WI38 (cell line): Measurements from ENCODE around the gene CD82.

ENCODE experiments used
- H3K4me3 ChIP-seq: 2 replicates; pipeline ENCODE4 v1.5.1; 2011; ENCODE audit warnings: low read depth, mild to moderate bottlenecking, control low read depth, low read length
- TF ChIP-seq, protein P1 (sequence below): IDR thresholded peaks from 2 replicates; pipeline ENCODE4 v1.5.1; 2012; ENCODE audit warnings: low read depth, mild to moderate bottlenecking, control low read depth, low read length

CD82 gene

DNA sequence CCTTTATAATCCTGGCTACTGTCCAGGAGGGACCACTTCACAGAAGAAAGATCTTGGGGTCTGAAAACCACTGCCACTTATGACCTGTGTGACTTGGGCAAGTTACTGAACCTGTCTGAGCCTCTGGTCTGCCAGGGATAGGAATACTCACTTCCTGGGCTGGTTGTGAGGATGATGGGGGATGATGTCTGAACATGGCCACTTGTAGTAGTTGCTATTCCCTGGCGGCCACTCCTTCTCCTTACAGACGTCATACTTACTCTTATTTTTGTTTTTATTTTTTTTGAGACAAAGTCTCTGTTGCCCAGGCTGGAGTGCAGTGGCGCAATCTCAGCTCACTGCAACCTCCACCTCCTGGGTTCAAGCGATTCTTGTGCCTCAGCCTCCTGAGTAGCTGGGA lies 26.1 kb downstream of the CD82 start:
- H3K4me3 ChIP-seq = no peak overlapping the region
- TF ChIP-seq, protein P1, sequence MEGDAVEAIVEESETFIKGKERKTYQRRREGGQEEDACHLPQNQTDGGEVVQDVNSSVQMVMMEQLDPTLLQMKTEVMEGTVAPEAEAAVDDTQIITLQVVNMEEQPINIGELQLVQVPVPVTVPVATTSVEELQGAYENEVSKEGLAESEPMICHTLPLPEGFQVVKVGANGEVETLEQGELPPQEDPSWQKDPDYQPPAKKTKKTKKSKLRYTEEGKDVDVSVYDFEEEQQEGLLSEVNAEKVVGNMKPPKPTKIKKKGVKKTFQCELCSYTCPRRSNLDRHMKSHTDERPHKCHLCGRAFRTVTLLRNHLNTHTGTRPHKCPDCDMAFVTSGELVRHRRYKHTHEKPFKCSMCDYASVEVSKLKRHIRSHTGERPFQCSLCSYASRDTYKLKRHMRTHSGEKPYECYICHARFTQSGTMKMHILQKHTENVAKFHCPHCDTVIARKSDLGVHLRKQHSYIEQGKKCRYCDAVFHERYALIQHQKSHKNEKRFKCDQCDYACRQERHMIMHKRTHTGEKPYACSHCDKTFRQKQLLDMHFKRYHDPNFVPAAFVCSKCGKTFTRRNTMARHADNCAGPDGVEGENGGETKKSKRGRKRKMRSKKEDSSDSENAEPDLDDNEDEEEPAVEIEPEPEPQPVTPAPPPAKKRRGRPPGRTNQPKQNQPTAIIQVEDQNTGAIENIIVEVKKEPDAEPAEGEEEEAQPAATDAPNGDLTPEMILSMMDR = no peak

DNA sequence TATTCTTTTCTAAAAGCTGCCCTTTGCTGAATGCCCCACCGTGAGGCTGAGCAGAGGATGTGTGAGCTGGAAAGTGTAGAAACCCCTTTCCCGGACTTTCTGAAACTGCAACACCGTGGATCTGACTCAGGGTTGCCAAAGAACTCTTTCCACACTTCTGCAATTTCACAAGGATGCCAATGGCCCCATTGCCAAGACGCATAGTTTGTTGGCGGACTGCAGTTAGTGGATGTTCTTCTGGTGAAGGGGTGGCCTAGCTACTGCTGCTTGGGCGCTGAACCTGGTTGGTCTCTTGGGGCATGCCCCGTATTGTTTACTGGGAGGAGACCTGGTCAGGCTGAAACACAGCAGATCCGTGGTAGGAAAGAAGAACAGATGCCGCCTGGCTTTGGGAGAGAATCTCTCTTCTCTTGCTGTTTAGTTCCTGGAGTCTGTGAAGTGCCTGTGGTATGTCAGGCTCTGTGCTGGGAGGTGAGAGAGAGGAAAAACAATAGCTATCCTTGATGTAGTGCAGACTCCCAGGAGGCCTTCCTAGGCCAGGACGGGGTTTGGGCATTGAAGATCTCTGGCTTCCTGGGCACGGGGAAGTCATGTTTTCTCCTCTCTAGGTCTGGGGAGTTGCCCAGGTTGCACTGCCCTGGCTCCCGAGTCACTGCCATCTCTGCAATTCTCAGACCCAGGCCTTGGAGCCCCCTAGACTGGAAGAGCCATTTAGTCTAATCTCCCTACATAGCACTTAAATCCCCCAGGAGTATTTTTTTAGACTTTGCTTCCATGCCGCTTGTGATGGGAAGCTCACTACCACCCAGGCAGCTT lies 26.9 kb downstream of the CD82 start:
- H3K4me3 ChIP-seq = no peak overlapping the region
- TF ChIP-seq, protein P1 = no peak

DNA sequence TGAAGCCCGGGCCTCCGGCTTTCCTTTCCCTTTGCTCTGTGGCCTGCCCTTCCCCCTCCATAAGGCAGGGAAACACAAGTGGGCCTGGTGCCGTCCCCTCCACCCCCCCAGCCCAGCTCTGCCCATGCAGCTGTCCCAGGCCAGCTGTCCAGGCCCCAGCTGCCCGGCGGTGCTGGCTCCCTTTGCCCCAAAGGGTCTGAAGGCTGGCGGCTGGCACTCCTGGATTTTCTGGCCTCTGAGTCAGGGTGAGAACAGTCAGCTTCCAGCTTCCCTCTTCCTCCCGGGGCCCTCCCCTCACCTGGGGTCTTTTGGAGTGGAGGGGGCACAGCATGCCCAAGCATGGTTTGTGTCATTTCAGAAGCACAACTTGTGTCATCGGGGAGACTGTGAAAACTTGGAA lies 27.8 kb downstream of the CD82 start:
- H3K4me3 ChIP-seq = no peak overlapping the region
- TF ChIP-seq, protein P1 = no peak

DNA sequence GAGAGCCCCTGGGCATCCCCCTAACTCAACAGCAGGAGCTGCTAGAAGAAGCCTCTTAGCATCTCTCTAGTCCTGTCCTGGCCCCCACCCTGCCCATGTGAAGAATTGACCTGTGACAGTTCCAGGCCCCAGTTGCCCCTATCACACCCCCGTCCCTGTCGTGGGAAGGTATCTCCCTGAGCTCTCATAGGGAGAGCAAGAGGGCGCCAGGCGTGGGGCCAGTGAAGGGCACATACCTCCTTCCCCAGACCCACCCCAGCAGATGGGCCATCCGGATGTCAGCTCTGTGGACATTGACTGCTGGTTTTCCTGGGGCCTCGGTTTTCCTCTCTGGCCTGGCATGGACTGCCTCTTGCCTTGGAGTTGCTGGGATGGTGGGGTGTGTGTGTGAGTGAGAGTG lies 29.5 kb downstream of the CD82 start:
- no peak overlapping the region for H3K4me3 ChIP-seq
- TF ChIP-seq, protein P1 = no peak

DNA sequence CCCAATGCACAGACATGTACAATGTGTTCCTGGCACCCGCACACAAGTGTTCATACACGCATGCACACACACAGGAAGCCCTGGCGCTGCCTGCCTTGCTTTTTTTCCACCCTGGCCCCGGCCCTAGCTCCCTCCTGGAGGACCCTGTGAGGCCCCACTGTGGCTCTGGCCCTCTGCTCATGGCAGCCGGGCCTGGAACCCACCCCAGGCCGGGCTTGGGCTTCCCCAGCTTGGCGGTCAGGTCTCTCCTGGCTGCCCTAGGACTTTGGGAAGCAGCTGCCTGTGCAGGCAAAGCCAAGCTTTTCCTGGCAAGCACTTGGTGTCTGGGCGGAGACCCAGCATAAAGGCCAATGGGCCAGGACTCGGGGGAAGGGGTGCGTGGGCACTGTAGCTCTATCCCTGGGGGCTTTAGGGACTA lies 30.5 kb downstream of the CD82 start:
- TF ChIP-seq, protein P1 = no peak
- H3K4me3 ChIP-seq = no peak overlapping the region

DNA sequence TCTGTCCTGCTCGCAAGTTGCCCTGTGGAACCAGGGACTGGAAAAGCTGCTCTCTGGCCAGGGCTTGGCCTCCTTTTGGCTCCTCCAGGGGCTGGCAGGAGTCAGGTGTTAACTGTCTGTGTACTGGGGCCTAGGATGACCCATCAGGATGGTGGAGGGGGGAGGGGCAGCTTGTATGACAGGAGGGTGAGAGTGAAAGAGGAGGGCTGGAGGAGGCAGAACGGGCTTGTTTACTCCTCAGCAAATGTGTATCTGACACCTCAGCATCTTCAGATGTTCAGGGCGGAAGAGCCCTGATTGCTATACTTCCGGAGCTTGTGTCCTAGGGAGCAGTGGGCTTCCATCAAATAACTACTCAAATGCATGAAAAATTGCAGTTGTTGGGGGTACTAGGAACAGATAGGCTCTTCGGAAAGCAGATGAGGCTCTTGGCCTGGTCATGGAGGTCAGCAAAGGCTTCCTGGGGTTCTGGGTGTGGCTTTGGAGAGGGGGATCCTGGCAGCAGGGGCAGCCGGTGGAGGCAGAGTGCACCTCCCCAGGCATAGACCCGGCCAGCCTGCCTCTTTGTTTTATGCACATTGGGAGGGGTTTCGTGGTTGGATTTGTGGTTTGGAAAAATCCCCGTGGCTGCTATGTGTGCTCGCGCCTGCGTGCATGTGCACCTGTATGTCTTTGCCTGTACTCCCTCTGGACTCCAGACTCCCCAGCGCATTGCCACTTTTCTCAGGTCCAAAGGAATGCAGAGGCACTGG lies 31.2 kb downstream of the CD82 start:
- TF ChIP-seq, protein P1 = no peak
- no peak overlapping the region for H3K4me3 ChIP-seq
